Mesendoderm (in vitro differentiated cells): ENCODE measurements around the gene SARM1.

Source experiments
- DNase-seq: peaks from one replicate; pipeline ENCODE4 v3.0.0; 2013
- H2AK5ac ChIP-seq: 2 replicates; pipeline ENCODE4 v1.6.1; 2013; ENCODE audit warnings: low read length, inconsistent platforms
- H2BK120ac ChIP-seq: 2 replicates; pipeline ENCODE4 v1.6.1; 2013; ENCODE audit warnings: low read depth, mild to moderate bottlenecking, low read length, moderate library complexity, mixed read lengths
- H2BK15ac ChIP-seq: replicated peaks from 2 replicates; pipeline ENCODE4 v1.6.1; 2013; ENCODE audit warnings: low read depth, mild to moderate bottlenecking, moderate library complexity
- H2BK5ac ChIP-seq: 2 replicates; pipeline ENCODE4 v1.6.1; 2013; ENCODE audit warnings: low read length, inconsistent platforms
- H3K18ac ChIP-seq: 2 replicates; pipeline ENCODE4 v1.6.1; 2013; ENCODE audit warnings: mild to moderate bottlenecking, low read length, mixed read lengths
- H3K23ac ChIP-seq: one replicate; pipeline ENCODE4 v1.6.1; 2013; ENCODE audit warnings: low read length
- H3K27ac ChIP-seq: 2 replicates; pipeline ENCODE4 v1.5.1; 2013; ENCODE audit warnings: low read depth, mild to moderate bottlenecking, inconsistent platforms, low read length, moderate library complexity
- H3K27me3 ChIP-seq: 2 replicates; pipeline ENCODE4 v1.6.1; 2013; ENCODE audit warnings: low read length, control low read depth, mild to moderate bottlenecking, inconsistent platforms; ENCODE audit not compliant: insufficient read depth, poor library complexity
- H3K36me3 ChIP-seq: 2 replicates; pipeline ENCODE4 v1.6.1; 2013; ENCODE audit warnings: low read length, inconsistent platforms; ENCODE audit not compliant: control insufficient read depth, insufficient read depth
- H3K4ac ChIP-seq: one replicate; pipeline ENCODE4 v1.6.1; 2013; ENCODE audit warnings: low read depth, mild to moderate bottlenecking, low read length, moderate library complexity
- H3K4me1 ChIP-seq: 2 replicates; pipeline ENCODE4 v1.6.1; 2013; ENCODE audit warnings: low read depth, low read length, inconsistent platforms; ENCODE audit not compliant: control insufficient read depth
- H3K4me2 ChIP-seq: 2 replicates; pipeline ENCODE4 v1.6.1; 2013; ENCODE audit warnings: low read length
- H3K4me3 ChIP-seq: 2 replicates; pipeline ENCODE4 v1.5.1; 2013; ENCODE audit warnings: mild to moderate bottlenecking, low read length
- H3K56ac ChIP-seq: one replicate; pipeline ENCODE4 v1.6.1; 2013; ENCODE audit warnings: low read length
- H3K79me1 ChIP-seq: 2 replicates; pipeline ENCODE4 v1.6.1; 2013; ENCODE audit warnings: low read length, inconsistent platforms
- H3K79me2 ChIP-seq: 2 replicates; pipeline ENCODE4 v1.6.1; 2013; ENCODE audit warnings: mild to moderate bottlenecking, low read length; ENCODE audit not compliant: control insufficient read depth, insufficient read depth
- H3K9ac ChIP-seq: 2 replicates; pipeline ENCODE4 v1.6.1; 2013; ENCODE audit warnings: low read length, inconsistent platforms
- H4K5ac ChIP-seq: one replicate; pipeline ENCODE4 v1.6.1; 2013; ENCODE audit warnings: low read length
- H4K8ac ChIP-seq: one replicate; pipeline ENCODE4 v1.6.1; 2013; ENCODE audit warnings: low read depth, mild to moderate bottlenecking, control low read depth, low read length, moderate library complexity
- WGBS: extraction: QIAGEN DNeasy Blood & Tissue Kit; methylation state at CpG from one replicate; pipeline ENCODE4 v1.1.7; 2013; ENCODE audit warnings: low lambda C conversion rate, missing lambda C conversion rate; ENCODE audit not compliant: insufficient coverage; ENCODE audit errors: extremely low coverage; 5-methylcytosine and 5-hydroxymethylcytosine counted together

SARM1 gene

GRCh38 chr17:28357901-28358197 is 13.6 kb upstream of the SARM1 start:
- Histone ChIP-seq H2BK120ac (no peak overlapping the region), H3K4ac (no peak overlapping the region), H3K18ac (no peak overlapping the region), H3K4me2 (peak overlapping the region; percentile 76), H3K56ac (peak overlapping the region; percentile 93), H2BK5ac (no peak overlapping the region), H3K9ac (peak overlapping the region; percentile 93), H3K23ac (no peak overlapping the region), H3K79me2 (peaks cover 13% of the 10 kb centered on the region), H3K27me3 (no peaks in the 10 kb centered on the region), H2AK5ac (no peak overlapping the region), H3K36me3 (peaks cover 12% of the 10 kb centered on the region), H2BK15ac (no peak overlapping the region), H3K27ac (no peak overlapping the region), H4K8ac (peak overlapping the region; percentile 70), H4K5ac (peak overlapping the region; percentile 84), H3K4me1 (peaks cover 5% of the 10 kb centered on the region), H3K4me3 (peak overlapping the region; percentile 85), H3K79me1 (peaks cover 18% of the 10 kb centered on the region)
- WGBS = no CpG with 5 or more reads among the region's 4 CpGs
- no peak for DNase-seq

- peaks cover under 1% of the 10 kb centered on the region for H3K4me1 ChIP-seq
- H4K5ac ChIP-seq = no peak overlapping the region
- peaks cover 2% of the 10 kb centered on the region for H3K36me3 ChIP-seq
- WGBS = no CpG with 5 or more reads among the region's 5 CpGs
- no peak overlapping the region for H3K18ac ChIP-seq
- DNase-seq = no peak
- H3K4me2 ChIP-seq = no peak overlapping the region
- no peak overlapping the region for H3K4ac ChIP-seq
- H3K9ac ChIP-seq = no peak overlapping the region
- peaks cover under 1% of the 10 kb centered on the region for H3K79me2 ChIP-seq
- H2BK5ac ChIP-seq = no peak overlapping the region
- H3K27me3 ChIP-seq = no peaks in the 10 kb centered on the region
- no peak overlapping the region for H2BK120ac ChIP-seq
- no peak overlapping the region for H4K8ac ChIP-seq
- no peak overlapping the region for H3K56ac ChIP-seq
- no peak overlapping the region for H3K27ac ChIP-seq
- no peak overlapping the region for H2BK15ac ChIP-seq
- H3K4me3 ChIP-seq = no peak overlapping the region
- peaks cover 2% of the 10 kb centered on the region for H3K79me1 ChIP-seq
- H3K23ac ChIP-seq = no peak overlapping the region
- H2AK5ac ChIP-seq = no peak overlapping the region
These were observed 8.3 kb upstream of the SARM1 start for GRCh38 chr17:28363186-28363585.

- H3K36me3 ChIP-seq = peaks cover 2% of the 10 kb centered on the region
- no peak overlapping the region for H2BK15ac ChIP-seq
- H3K4me2 ChIP-seq = no peak overlapping the region
- H3K56ac ChIP-seq = no peak overlapping the region
- no peak overlapping the region for H3K4ac ChIP-seq
- H2BK5ac ChIP-seq = no peak overlapping the region
- no peak overlapping the region for H3K27ac ChIP-seq
- no peak overlapping the region for H3K9ac ChIP-seq
- H4K8ac ChIP-seq = no peak overlapping the region
- DNase-seq = no peak
- no peak overlapping the region for H3K4me3 ChIP-seq
- no peak overlapping the region for H2AK5ac ChIP-seq
- H3K23ac ChIP-seq = no peak overlapping the region
- WGBS = no CpG with 5 or more reads among the region's 8 CpGs
- H2BK120ac ChIP-seq = no peak overlapping the region
- no peaks in the 10 kb centered on the region for H3K79me1 ChIP-seq
- H4K5ac ChIP-seq = no peak overlapping the region
- H3K79me2 ChIP-seq = no peaks in the 10 kb centered on the region
- H3K18ac ChIP-seq = no peak overlapping the region
- no peaks in the 10 kb centered on the region for H3K4me1 ChIP-seq
- no peaks in the 10 kb centered on the region for H3K27me3 ChIP-seq
These were observed 7.5 kb upstream of the SARM1 start for GRCh38 chr17:28363776-28364650.

- no peaks in the 10 kb centered on the region for H3K79me2 ChIP-seq
- no peak within 1 kb of the TSS for H3K4ac ChIP-seq
- no peaks in the 10 kb centered on the region for H3K4me1 ChIP-seq
- no peak within 1 kb of the TSS for H3K27ac ChIP-seq
- H3K27me3 ChIP-seq = no peaks in the 10 kb centered on the region
- H3K18ac ChIP-seq = no peak within 1 kb of the TSS
- H4K8ac ChIP-seq = no peak within 1 kb of the TSS
- H2BK120ac ChIP-seq = no peak within 1 kb of the TSS
- H2AK5ac ChIP-seq = no peak within 1 kb of the TSS
- no peak within 1 kb of the TSS for H2BK15ac ChIP-seq
- no peak within 1 kb of the TSS for H3K9ac ChIP-seq
- H4K5ac ChIP-seq = no peak within 1 kb of the TSS
- WGBS = no CpG with 5 or more reads among the region's 13 CpGs
- no peak within 1 kb of the TSS for H3K56ac ChIP-seq
- no peak within 1 kb of the TSS for H3K4me2 ChIP-seq
- H3K4me3 ChIP-seq = no peak within 1 kb of the TSS
- no peak within 1 kb of the TSS for H2BK5ac ChIP-seq
- no peaks in the 10 kb centered on the region for H3K36me3 ChIP-seq
- no peak for DNase-seq
- H3K79me1 ChIP-seq = no peaks in the 10 kb centered on the region
- H3K23ac ChIP-seq = no peak within 1 kb of the TSS
These were observed 6.7 kb upstream of the SARM1 start, which contains the start of gene SEBOX for GRCh38 chr17:28364665-28365363. SEBOX (minus strand) TSS chr17:28365199; CDS start chr17:28365151, 48 bp downstream.

- peaks cover 2% of the 10 kb centered on the region for H3K4me1 ChIP-seq
- H3K56ac ChIP-seq = no peak overlapping the region
- H3K23ac ChIP-seq = no peak overlapping the region
- H3K9ac ChIP-seq = no peak overlapping the region
- no peak overlapping the region for H3K27ac ChIP-seq
- no peak overlapping the region for H2AK5ac ChIP-seq
- H3K79me2 ChIP-seq = no peaks in the 10 kb centered on the region
- no peak overlapping the region for H3K18ac ChIP-seq
- H3K4me2 ChIP-seq = no peak overlapping the region
- no peak for DNase-seq
- no peak overlapping the region for H4K8ac ChIP-seq
- no peak overlapping the region for H3K4me3 ChIP-seq
- no peaks in the 10 kb centered on the region for H3K27me3 ChIP-seq
- no peak overlapping the region for H3K4ac ChIP-seq
- H3K36me3 ChIP-seq = no peaks in the 10 kb centered on the region
- WGBS = no CpG with 5 or more reads among the region's 3 CpGs
- H4K5ac ChIP-seq = no peak overlapping the region
- H2BK15ac ChIP-seq = no peak overlapping the region
- no peaks in the 10 kb centered on the region for H3K79me1 ChIP-seq
- no peak overlapping the region for H2BK5ac ChIP-seq
- H2BK120ac ChIP-seq = no peak overlapping the region
These were observed 6.0 kb upstream of the SARM1 start for GRCh38 chr17:28365487-28365886.
